Activated CD8-positive, alpha-beta T cell treated with anti-CD3 and anti-CD28 coated beads, Interleukin-2, amount 10 ng/mL, durations not matched to agents 7 days and 5 days (primary cell): ENCODE results near the gene DNAAF2. TPM values are rescaled to one million over a fixed set of nuclear protein-coding genes. Genes with fewer than 3 reads are reported as not detected.
A peak's percentile ranks its signal among the peaks of the same experiment; 100 is the strongest.

ENCODE experiments used
- ATAC-seq: fragments of 150-1000 bp; cut with Tn5 transposase; one replicate; pipeline ENCODE4 v1.10.0; 2021; ENCODE audit warnings: moderate library complexity
- CTCF ChIA-PET: fragments of 350-600 bp; sonication (Branson Sonifier 250); formaldehyde crosslinking; loops from one replicate; lab custom pipeline; 2021; ENCODE audit warnings: antibody characterized with exemption; lab: Charles Lee
- POLR2A ChIA-PET: fragments of 350-600 bp; sonication (Branson Sonifier 250); formaldehyde crosslinking; loops from one replicate; lab custom pipeline; 2021; ENCODE audit warnings: antibody characterized with exemption; lab: Charles Lee
- DNase-seq: peaks from one replicate; pipeline ENCODE4 v3.0.0-alpha.2; 2020
- H3K27ac Mint-ChIP-seq: one replicate; pipeline ENCODE4 v1.8.0; 2021; ENCODE audit warnings: mild to moderate bottlenecking, mixed read lengths
- H3K27me3 Mint-ChIP-seq: one replicate; pipeline ENCODE4 v1.8.0; 2021; ENCODE audit warnings: low read depth, mixed read lengths
- H3K36me3 Mint-ChIP-seq: one replicate; pipeline ENCODE4 v1.8.0; 2021; ENCODE audit warnings: low read depth, mixed read lengths
- H3K4me1 Mint-ChIP-seq: one replicate; pipeline ENCODE4 v1.8.0; 2021; ENCODE audit warnings: low read depth, mixed read lengths
- H3K4me3 Mint-ChIP-seq: one replicate; pipeline ENCODE4 v1.8.0; 2021; ENCODE audit warnings: mild to moderate bottlenecking, mixed read lengths
- H3K9me3 Mint-ChIP-seq: one replicate; pipeline ENCODE4 v1.8.0; 2022; ENCODE audit warnings: mixed read lengths; ENCODE audit not compliant: insufficient read depth
- total RNA-seq, 2 experiments: library from RNA; stranded (reverse); gene quantifications; one replicate each; pipeline ENCODE4 v1.2.3, GENCODE V29; 2021

The DNAAF2 gene
- total RNA-seq, 2 experiments from 2014 or later = 9.3 to 10.2 TPM

GRCh38 chr14:49582113-49582977 is 52.7 kb downstream of the DNAAF2 start:
- ATAC-seq = no peak
- CTCF ChIA-PET = no interaction called here
- Mint-ChIP-seq H3K27me3 (no peaks in the 10 kb centered on the region), H3K36me3 (peaks cover 73% of the 10 kb centered on the region), H3K27ac (peak overlapping the region; percentile 43), H3K4me3 (no peak overlapping the region), H3K4me1 (peaks cover 48% of the 10 kb centered on the region), H3K9me3 (no peaks in the 10 kb centered on the region)
- POLR2A ChIA-PET = interaction anchor here (0.9 to 1.0 kb wide), 2 partner anchors 13 to 32 kb away, joined by 3 read pairs; no protein-coding TSS in a partner anchor
- DNase-seq = no peak

- Mint-ChIP-seq H3K36me3 (peaks cover 80% of the 10 kb centered on the region), H3K27me3 (no peaks in the 10 kb centered on the region), H3K4me3 (no peak overlapping the region), H3K27ac (no peak overlapping the region), H3K9me3 (no peaks in the 10 kb centered on the region), H3K4me1 (peaks cover 43% of the 10 kb centered on the region)
- DNase-seq (no peak), ATAC-seq (no peak)
- POLR2A ChIA-PET = interaction anchor here (0.9 kb wide), 1 partner anchor 31 kb away, joined by 3 read pairs; no protein-coding TSS in a partner anchor
- CTCF ChIA-PET = interaction anchor here (1.5 kb wide), 1 partner anchor 120 kb away, joined by 6 read pairs; no protein-coding TSS in a partner anchor
Observed at GRCh38 chr14:49581209-49582112, 53.6 kb downstream of the DNAAF2 start.

- ChIA-PET POLR2A (interaction anchor here (0.7 to 1.8 kb wide), 3 partner anchors 14 to 187 kb away, joined by 3 to 5 read pairs (median 4); partner anchors contain the start of genes MGAT2 and RPL36AL), CTCF (interaction anchor here (1.5 kb wide), 1 partner anchor 118 kb away, joined by 6 read pairs; no protein-coding TSS in a partner anchor)
- H3K9me3 Mint-ChIP-seq = no peaks in the 10 kb centered on the region
- ATAC-seq (no peak), DNase-seq (no peak)
- peaks cover 71% of the 10 kb centered on the region for H3K36me3 Mint-ChIP-seq
- H3K4me1 Mint-ChIP-seq = peaks cover 41% of the 10 kb centered on the region
- no peak overlapping the region for H3K4me3 Mint-ChIP-seq
- H3K27ac Mint-ChIP-seq = no peak overlapping the region
- H3K27me3 Mint-ChIP-seq = no peaks in the 10 kb centered on the region
Observed at GRCh38 chr14:49579841-49580240, 55.2 kb downstream of the DNAAF2 start.

- ATAC-seq = no peak
- H3K4me1 Mint-ChIP-seq = peaks cover 28% of the 10 kb centered on the region
- no peak for DNase-seq
- no peak overlapping the region for H3K4me3 Mint-ChIP-seq
- POLR2A ChIA-PET = interaction anchor here (0.6 to 1.8 kb wide), 2 partner anchors 8 to 170 kb away, joined by 3 to 7 read pairs; partner anchors contain the start of gene RPS29
- H3K27me3 Mint-ChIP-seq = no peaks in the 10 kb centered on the region
- CTCF ChIA-PET = interaction anchor here (0.6 kb wide), 1 partner anchor 54 kb away, joined by 3 read pairs; no protein-coding TSS in a partner anchor
- H3K36me3 Mint-ChIP-seq = peaks cover 67% of the 10 kb centered on the region
- H3K27ac Mint-ChIP-seq = peak overlapping the region; percentile 56
- H3K9me3 Mint-ChIP-seq = no peaks in the 10 kb centered on the region
Observed at GRCh38 chr14:49578141-49578540, 56.9 kb downstream of the DNAAF2 start.

Other genes starting within 250 kb of the DNAAF2 start
- gene RPS29, start 48.9 kb downstream of the DNAAF2 start, total RNA-seq = 1,000 to 10,000 TPM; 1,224 to 1,602 TPM
- gene LRR1, start 36.3 kb downstream of the DNAAF2 start, total RNA-seq = 10 to 100 TPM; 63.1 to 65.0 TPM
- 100 to 1,000 TPM; 229 to 241 TPM for gene RPL36AL, start 14.6 kb downstream of the DNAAF2 start, total RNA-seq
- 10 to 100 TPM; 55.1 to 57.4 TPM for gene MGAT2, start 14.4 kb downstream of the DNAAF2 start, total RNA-seq
- gene POLE2, start 53.0 kb upstream of the DNAAF2 start, total RNA-seq = 10 to 100 TPM; 39.3 to 41.3 TPM
- 1 to 10 TPM in 1 of 2 experiments, under 1 TPM in 1; 0.95 to 1.5 TPM for gene KLHDC1, start 57.9 kb upstream of the DNAAF2 start, total RNA-seq
- gene KLHDC2, start 132.9 kb upstream of the DNAAF2 start, total RNA-seq = 10 to 100 TPM; 24.9 to 25.5 TPM
- gene NEMF, start 217.5 kb upstream of the DNAAF2 start, total RNA-seq = 10 to 100 TPM; 75.6 to 78.9 TPM